GM19035 (cell line): ENCODE data around the gene SESN1.
A peak's percentile ranks its signal among the peaks of the same experiment; 100 is the strongest.

Source experiments
- ATAC-seq: cut with Tn5 transposase; IDR thresholded peaks from one replicate; pipeline ENCODE4 v1.9.1; 2021; ENCODE audit not compliant: unreplicated experiment

SESN1 gene

GRCh38 chr6:109033655-109034054 is 61.0 kb downstream of the SESN1 start:
- ATAC-seq, result no peak

- ATAC-seq, result no peak
Observed at GRCh38 chr6:109031416-109031815, 63.2 kb downstream of the SESN1 start.

- no peak for ATAC-seq
Observed at GRCh38 chr6:109029313-109029712, 65.3 kb downstream of the SESN1 start.

- no peak for ATAC-seq
Observed at GRCh38 chr6:109028439-109028838, 66.2 kb downstream of the SESN1 start.

GRCh38 chr6:109027964-109028363 is 66.7 kb downstream of the SESN1 start:
- no peak for ATAC-seq

- no peak for ATAC-seq
Observed at GRCh38 chr6:109025639-109026038, 69.0 kb downstream of the SESN1 start.

- ATAC-seq, result no peak
Observed at GRCh38 chr6:109024784-109025183, 69.9 kb downstream of the SESN1 start.

- ATAC-seq, result no peak
Observed at GRCh38 chr6:109024368-109024767, 70.3 kb downstream of the SESN1 start.

GRCh38 chr6:109023356-109023925 is 71.2 kb downstream of the SESN1 start:
- ATAC-seq, result no peak

GRCh38 chr6:109021870-109022269 is 72.8 kb downstream of the SESN1 start:
- ATAC-seq, result no peak

- ATAC-seq, result no peak
Observed at GRCh38 chr6:109019911-109020310, 74.7 kb downstream of the SESN1 start.

- ATAC-seq, result no peak
Observed at GRCh38 chr6:109015176-109015575, 79.5 kb downstream of the SESN1 start.

GRCh38 chr6:109014606-109015005 is 80.0 kb downstream of the SESN1 start:
- no peak for ATAC-seq

GRCh38 chr6:109013656-109014305 is 80.9 kb downstream of the SESN1 start:
- ATAC-seq, result no peak

- ATAC-seq, result no peak
Observed at GRCh38 chr6:109010705-109011102, 83.9 kb downstream of the SESN1 start.

- ATAC-seq, result no peak
Observed at GRCh38 chr6:109009962-109010704, 84.5 kb downstream of the SESN1 start.

GRCh38 chr6:109009236-109009961 is 85.2 kb downstream of the SESN1 start:
- ATAC-seq, result peak; percentile 93

GRCh38 chr6:109008537-109009235 is 86.0 kb downstream of the SESN1 start:
- ATAC-seq, result no peak

GRCh38 chr6:109008054-109008453 is 86.6 kb downstream of the SESN1 start:
- ATAC-seq, result no peak

- ATAC-seq, result no peak
Observed at GRCh38 chr6:109007521-109007920, 87.1 kb downstream of the SESN1 start.

- no peak for ATAC-seq
Observed at GRCh38 chr6:109006818-109007217, 87.8 kb downstream of the SESN1 start.
